Body of pancreas (tissue), 4 donors: ENCODE data around the gene ANKS3.

Source experiments
- POLR2A ChIP-seq, 3 donors: fragments of 450-650 bp; IDR thresholded peaks; one replicate each; pipeline ENCODE4 v1.6.1; 2016; ENCODE audit warnings: antibody characterized with exemption in 3 of 3, mild to moderate bottlenecking in 2 of 3
- TF ChIP-seq, protein P1 (sequence below), 7 experiments: fragments of 450-650 bp in 4 of 7; fragments of 200-600 bp in 3 of 7; sonication (generic) in 3 of 7; IDR thresholded peaks; one replicate each; pipeline ENCODE4 v1.5.1; 2016 to 2019; ENCODE audit warnings: antibody characterized with exemption in 7 of 7

DNA sequence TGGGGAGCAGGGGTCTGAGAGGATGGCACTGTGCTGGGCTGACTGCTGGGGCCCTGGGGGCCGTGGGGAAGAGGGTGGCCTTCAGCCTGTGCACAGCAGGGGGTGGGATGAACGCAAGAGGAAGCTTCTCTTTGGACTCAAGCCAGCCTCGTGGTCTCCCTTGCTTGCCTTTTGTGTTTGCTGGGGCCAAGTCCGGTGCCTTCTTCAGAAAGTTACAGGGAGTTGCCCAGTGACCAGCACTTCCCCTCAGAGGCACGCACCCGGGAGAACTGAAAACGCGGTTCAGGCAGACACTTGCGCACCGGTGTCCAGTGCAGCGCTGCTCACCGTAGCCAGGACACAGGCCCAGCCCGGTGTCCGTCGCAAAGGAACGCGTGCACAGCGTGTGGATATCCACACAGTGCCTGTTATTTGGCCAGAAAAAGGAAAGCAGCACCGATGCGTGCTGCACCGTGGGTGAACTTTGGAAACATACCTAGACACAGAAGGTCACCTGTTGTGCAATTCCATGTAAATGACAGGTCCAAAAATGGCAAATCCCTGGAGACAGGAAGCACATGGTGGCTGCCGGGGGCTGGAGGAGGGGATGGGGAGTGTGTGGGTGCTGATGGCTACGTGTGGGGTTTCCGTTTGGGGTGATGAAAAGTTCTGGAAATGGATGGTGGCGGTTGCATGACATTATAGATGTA, 70.2 kb downstream of the ANKS3 start:
- TF ChIP-seq, protein P1, sequence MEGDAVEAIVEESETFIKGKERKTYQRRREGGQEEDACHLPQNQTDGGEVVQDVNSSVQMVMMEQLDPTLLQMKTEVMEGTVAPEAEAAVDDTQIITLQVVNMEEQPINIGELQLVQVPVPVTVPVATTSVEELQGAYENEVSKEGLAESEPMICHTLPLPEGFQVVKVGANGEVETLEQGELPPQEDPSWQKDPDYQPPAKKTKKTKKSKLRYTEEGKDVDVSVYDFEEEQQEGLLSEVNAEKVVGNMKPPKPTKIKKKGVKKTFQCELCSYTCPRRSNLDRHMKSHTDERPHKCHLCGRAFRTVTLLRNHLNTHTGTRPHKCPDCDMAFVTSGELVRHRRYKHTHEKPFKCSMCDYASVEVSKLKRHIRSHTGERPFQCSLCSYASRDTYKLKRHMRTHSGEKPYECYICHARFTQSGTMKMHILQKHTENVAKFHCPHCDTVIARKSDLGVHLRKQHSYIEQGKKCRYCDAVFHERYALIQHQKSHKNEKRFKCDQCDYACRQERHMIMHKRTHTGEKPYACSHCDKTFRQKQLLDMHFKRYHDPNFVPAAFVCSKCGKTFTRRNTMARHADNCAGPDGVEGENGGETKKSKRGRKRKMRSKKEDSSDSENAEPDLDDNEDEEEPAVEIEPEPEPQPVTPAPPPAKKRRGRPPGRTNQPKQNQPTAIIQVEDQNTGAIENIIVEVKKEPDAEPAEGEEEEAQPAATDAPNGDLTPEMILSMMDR (IDR thresholded peaks at IDR 0.05), result no peak
- no peak for TF ChIP-seq POLR2A (IDR thresholded peaks at IDR 0.05)
